Endothelial cell of umbilical vein (primary cell): Measurements from ENCODE around the gene SLCO3A1. TPM values are rescaled to one million over a fixed set of nuclear protein-coding genes. Genes with fewer than 3 reads are reported as not detected.

Source experiments
- BruUV-seq: library from RNA; stranded (reverse); fragments of 400-500 nt; replicated peaks from 2 replicates; lab custom pipeline; 2021; lab: Mats Ljungman, UMichigan
- CTCF ChIA-PET: fragments of 300-600, 350-600 bp; sonication (Branson Sonifier 250); formaldehyde crosslinking; loops from one replicate; lab custom pipeline; 2021; ENCODE audit warnings: antibody characterized with exemption, inconsistent platforms; lab: Charles Lee
- POLR2A ChIA-PET: fragments of 300-600, 350-600 bp; sonication (Branson Sonifier 250); formaldehyde crosslinking; loops from one replicate; lab custom pipeline; 2021; ENCODE audit warnings: antibody characterized with exemption, inconsistent platforms; lab: Charles Lee
- DNase-seq: peaks from one replicate; pipeline ENCODE4 v3.0.0-alpha.2; 2011; ENCODE audit warnings: low read depth, low spot score
- FAIRE-seq: peaks from 2 replicates; lab custom pipeline; 2011; peaks lifted over from hg19 to GRCh38; lab: Jason Lieb, UNC
- H2AFZ ChIP-seq: 2 replicates; pipeline ENCODE4 v1.6.0; 2012; ENCODE audit warnings: low read depth, low read length, control low read depth, inconsistent platforms
- H3K27ac ChIP-seq: 2 replicates; pipeline ENCODE4 v1.5.1; 2011; ENCODE audit warnings: low read depth, mild to moderate bottlenecking, control low read depth, low read length, moderate library complexity; ENCODE audit not compliant: insufficient read depth
- H3K27me3 ChIP-seq, 2 experiments: 2 replicates each; pipeline versions ENCODE4 v1.6.0 to v1.6.1; 2011; ENCODE audit warnings: low read length in 2 of 2, mixed read lengths in 1 of 2; ENCODE audit not compliant: control insufficient read depth in 2 of 2, insufficient read depth in 2 of 2
- H3K36me3 ChIP-seq, 2 experiments: 2 replicates in 1 of 2; 3 replicates in 1 of 2; pipeline ENCODE4 v1.5.1; 2011; ENCODE audit warnings: low read length in 2 of 2, mild to moderate bottlenecking in 1 of 2, moderate library complexity in 1 of 2; ENCODE audit not compliant: control insufficient read depth in 2 of 2, insufficient read depth in 2 of 2; ENCODE audit errors: extremely low read depth in 1 of 2
- H3K4me1 ChIP-seq: 3 replicates; pipeline ENCODE4 v1.5.1; 2011; ENCODE audit warnings: mild to moderate bottlenecking, low read length; ENCODE audit not compliant: control insufficient read depth, insufficient read depth; ENCODE audit errors: extremely low read depth
- H3K4me2 ChIP-seq: 2 replicates; pipeline ENCODE4 v1.6.1; 2011; ENCODE audit warnings: low read length, control low read depth, mixed read lengths; ENCODE audit not compliant: insufficient read depth
- H3K4me3 ChIP-seq, 3 experiments: fragments of 200-600 bp in 1 of 3; sonication (generic), shearing (Covaris generic) in 1 of 3; replicated peaks in 1 of 3; 2 replicates each; pipeline ENCODE4 v1.5.1; 2011 to 2016; ENCODE audit warnings: control low read depth in 3 of 3, low read length in 3 of 3, mild to moderate bottlenecking in 2 of 3, inconsistent platforms in 1 of 3, low read depth in 1 of 3, moderate library complexity in 1 of 3; ENCODE audit not compliant: insufficient read depth in 1 of 3
- H3K79me2 ChIP-seq: 2 replicates; pipeline ENCODE4 v1.6.0; 2012; ENCODE audit warnings: low read length, inconsistent platforms; ENCODE audit not compliant: control insufficient read depth, insufficient read depth
- H3K9ac ChIP-seq: replicated peaks from 2 replicates; pipeline ENCODE3; 2011; ENCODE audit warnings: low read length, control low read depth; ENCODE audit not compliant: insufficient read depth; ENCODE audit errors: extremely low read depth
- H3K9me1 ChIP-seq: replicated peaks from 3 replicates; pipeline ENCODE4 v1.6.0; 2011; ENCODE audit warnings: mild to moderate bottlenecking, low read length; ENCODE audit not compliant: control insufficient read depth, insufficient read depth; ENCODE audit errors: extremely low read depth
- H3K9me3 ChIP-seq: replicated peaks from 2 replicates; pipeline ENCODE4 v1.5.1; 2012; ENCODE audit warnings: low read length, inconsistent platforms; ENCODE audit not compliant: control insufficient read depth, insufficient read depth
- H4K20me1 ChIP-seq: replicated peaks from 2 replicates; pipeline ENCODE3; 2011; ENCODE audit warnings: mild to moderate bottlenecking, low read length; ENCODE audit not compliant: control insufficient read depth, insufficient read depth; ENCODE audit errors: extremely low read depth
- CTCF ChIP-seq, 2 donors: IDR thresholded peaks; 1 replicate in 1 of 2; 2 replicates in 1 of 2; pipeline ENCODE4 v1.5.1; 2011; ENCODE audit warnings: low read length in 2 of 2, mild to moderate bottlenecking in 2 of 2, moderate library complexity in 2 of 2, control low read depth in 1 of 2, inconsistent platforms in 1 of 2, low read depth in 1 of 2; ENCODE audit not compliant: insufficient read depth in 1 of 2; ENCODE audit errors: extremely low read depth in 1 of 2
- EZH2 ChIP-seq: IDR thresholded peaks from 2 replicates; pipeline ENCODE4 v1.6.1; 2012; ENCODE audit warnings: borderline replicate concordance, low read depth, mild to moderate bottlenecking, moderate library complexity, low read length, inconsistent platforms; ENCODE audit not compliant: severe bottlenecking
- FOS ChIP-seq: IDR thresholded peaks from 2 replicates; pipeline ENCODE4 v1.6.1; 2011; ENCODE audit warnings: mild to moderate bottlenecking, low read length, moderate library complexity, borderline replicate concordance; ENCODE audit not compliant: insufficient read depth
- JUN ChIP-seq: IDR thresholded peaks from 2 replicates; pipeline ENCODE4 v1.6.1; 2011; ENCODE audit warnings: borderline replicate concordance, low read depth; ENCODE audit not compliant: insufficient read length, insufficient read depth
- POLR2A ChIP-seq: IDR thresholded peaks from 2 replicates; pipeline ENCODE4 v1.6.1; 2012; ENCODE audit warnings: low read depth, mild to moderate bottlenecking, control low read depth, low read length
- dilution Hi-C: fragments of 300-500 bp; cut with MboI; formaldehyde crosslinking; loops from one replicate; pipeline ENCODE4 v1.15.0; 2019; ENCODE audit warnings: low sequenced_read_pairs; ENCODE audit not compliant: extremely low pct_ligation_motif_present
- intact Hi-C: fragments of 100-400 bp; cut with micrococcal nuclease; formaldehyde crosslinking; loops from one replicate; pipeline ENCODE4 v1.10.0; 2022
- polyA plus RNA-seq, 4 experiments: library from polyadenylated mRNA; depleted of rRNA in 3 of 4; stranded (reverse) in 3 of 4; unstranded in 1 of 4; fragments of >200 nt; gene quantifications; 2 replicates each; pipeline versions ENCODE4 v1.2.1 to v1.2.3, GENCODE V29; 2011 to 2012; ENCODE audit warnings: missing spikeins in 1 of 4
- total RNA-seq: library from RNA; stranded (reverse); gene quantifications from 2 replicates; pipeline ENCODE4 v1.2.3, GENCODE V29; 2021

The SLCO3A1 gene
- total and polyA plus RNA-seq, 2 donors (not counting 3 experiments of a cell fraction or from before 2014, with no cell fraction given), result 0.88 to 0.92 TPM

- BruUV-seq, result no TSS peak
Observed at GRCh38 chr15:91950054-91950453, 96.5 kb downstream of the SLCO3A1 start.

More at GRCh38 chr15:91950054-91950453, 96.5 kb downstream of the SLCO3A1 start:
- H4K20me1 ChIP-seq, result no peaks in the 10 kb centered on the region
- no peak overlapping the region for H2AFZ ChIP-seq
- ChIA-PET CTCF (no interaction called here), POLR2A (no interaction called here)
- H3K9ac ChIP-seq, result no peak overlapping the region
- TF ChIP-seq POLR2A, result no peak
- no peak for TF ChIP-seq CTCF (IDR thresholded peaks at IDR 0.05; ENCODE audit: extremely low read depth in 1 of 2, insufficient read depth in 1 of 2, low read depth in 1 of 2, low read length in 2 of 2)
- no peak for TF ChIP-seq EZH2
- no peak for TF ChIP-seq JUN
- TF ChIP-seq FOS, result no peak
- H3K4me3 ChIP-seq, result no peak overlapping the region
- no peaks in the 10 kb centered on the region for H3K9me1 ChIP-seq
- no peak overlapping the region for H3K4me2 ChIP-seq
- FAIRE-seq, result no peak
- intact Hi-C loops, result no loop called here
- no peaks in the 10 kb centered on the region for H3K79me2 ChIP-seq
- H3K36me3 ChIP-seq, result no peaks in the 10 kb centered on the region
- no peak for DNase-seq
- H3K9me3 ChIP-seq, result no peaks in the 10 kb centered on the region
- H3K27ac ChIP-seq, result no peak overlapping the region
- no peaks in the 10 kb centered on the region for H3K27me3 ChIP-seq
- H3K4me1 ChIP-seq, result no peaks in the 10 kb centered on the region
- dilution Hi-C loops, result no loop called here
